GM18870 (cell line): ENCODE measurements around the gene AMT.
"Not testable (repeated sequence)": the region's sequence is repeated elsewhere in the genome, so short reads cannot be mapped to it uniquely, and the experiment has no call there.

Experiments used
- ATAC-seq: cut with Tn5 transposase; IDR thresholded peaks from one replicate; pipeline ENCODE4 v1.9.1; 2021; ENCODE audit warnings: moderate library complexity; ENCODE audit not compliant: unreplicated experiment

Gene AMT

DNA sequence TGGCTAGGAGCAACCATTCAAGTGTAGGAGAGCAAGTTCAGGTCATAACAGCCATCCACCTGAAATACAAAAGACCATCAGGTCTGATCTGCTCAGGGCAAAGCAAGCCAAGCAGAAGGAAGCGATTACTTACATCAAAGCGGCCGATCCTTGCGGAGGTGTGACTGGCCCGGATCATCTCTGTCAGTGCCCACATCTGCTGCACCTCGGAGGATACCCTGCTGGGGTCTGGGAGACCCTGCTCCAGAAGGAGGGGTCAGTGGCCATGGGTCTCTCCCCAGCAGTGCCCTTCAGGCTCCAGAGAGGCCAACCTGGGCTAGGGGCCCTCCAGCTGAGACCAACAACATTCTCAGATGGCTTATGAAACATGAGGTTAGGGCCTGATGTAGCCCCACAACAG is 2.5 kb upstream of the AMT start:
- ATAC-seq, result no peak

DNA sequence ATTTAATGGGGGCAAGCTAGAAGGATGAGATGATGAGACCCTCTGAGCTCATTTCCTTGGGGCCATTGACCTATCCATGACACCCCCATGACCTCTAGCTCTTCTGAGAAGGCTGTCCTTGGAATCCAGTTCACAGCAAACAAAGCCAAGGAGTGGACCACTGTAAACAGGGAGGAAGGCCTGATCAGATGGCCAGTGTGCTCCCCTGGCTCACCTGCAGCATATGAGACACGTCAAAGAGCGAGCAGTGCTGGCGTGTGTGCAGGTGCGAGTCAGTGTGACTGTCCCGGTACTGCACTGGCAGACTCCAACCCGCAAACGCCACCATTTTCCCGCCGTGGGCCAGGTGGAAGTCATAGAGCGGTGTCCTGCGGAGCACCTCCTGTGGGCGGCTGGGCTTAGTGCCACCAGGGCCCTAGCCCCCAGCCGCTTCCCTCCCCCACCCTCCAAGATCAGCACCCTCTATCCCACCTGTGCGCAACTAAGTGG is 339 bp downstream of the AMT start:
- ATAC-seq, result no peak

DNA sequence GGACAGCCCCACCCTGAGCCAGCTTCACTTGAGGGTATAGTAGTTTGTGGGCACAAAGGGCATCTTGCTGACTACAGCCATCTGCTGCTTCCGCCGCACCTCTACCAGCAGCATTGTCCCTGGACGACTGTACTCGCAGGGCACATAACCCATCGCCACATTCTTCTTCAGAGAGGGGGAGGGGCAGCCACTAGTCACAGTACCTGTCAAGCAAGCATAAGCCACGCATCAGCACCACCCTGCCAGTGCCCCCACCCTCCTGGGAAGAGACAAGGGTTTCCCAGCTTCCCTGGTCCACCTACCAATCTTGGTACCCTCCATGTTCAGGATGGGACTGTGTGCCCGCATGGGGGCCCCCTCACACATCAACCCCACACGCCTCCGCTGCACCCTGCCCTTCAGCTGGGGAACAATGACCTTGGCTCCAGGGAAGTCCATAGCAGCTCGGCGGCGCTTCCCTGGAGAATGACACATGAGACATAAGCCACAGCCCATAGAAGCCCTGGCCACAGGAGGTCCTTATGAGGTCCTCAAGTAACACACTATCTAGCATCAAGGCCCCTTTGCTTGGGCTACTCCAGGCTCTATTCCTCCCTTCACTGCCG is 4.7 kb downstream of the AMT start:
- no peak for ATAC-seq

DNA sequence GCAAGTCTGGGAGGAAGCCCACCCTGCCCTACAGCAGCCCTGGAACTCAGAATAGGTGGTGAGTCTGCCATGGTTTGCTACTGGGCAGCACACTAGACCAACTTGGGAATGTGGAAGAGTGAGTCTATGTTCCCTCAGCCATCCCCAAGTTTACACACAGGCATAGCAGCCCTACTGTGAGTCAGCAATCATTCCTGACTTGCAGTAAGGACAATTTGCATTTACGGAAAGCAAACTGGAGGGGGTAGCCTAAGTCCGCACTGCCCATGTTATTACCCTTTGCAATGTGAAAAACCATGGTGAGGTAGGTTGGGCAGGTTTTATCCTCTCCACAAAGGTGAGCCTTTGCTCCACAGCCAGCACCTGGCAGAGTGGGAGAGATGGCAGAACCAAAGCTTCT is 5.4 kb downstream of the AMT start:
- ATAC-seq, result no peak

DNA sequence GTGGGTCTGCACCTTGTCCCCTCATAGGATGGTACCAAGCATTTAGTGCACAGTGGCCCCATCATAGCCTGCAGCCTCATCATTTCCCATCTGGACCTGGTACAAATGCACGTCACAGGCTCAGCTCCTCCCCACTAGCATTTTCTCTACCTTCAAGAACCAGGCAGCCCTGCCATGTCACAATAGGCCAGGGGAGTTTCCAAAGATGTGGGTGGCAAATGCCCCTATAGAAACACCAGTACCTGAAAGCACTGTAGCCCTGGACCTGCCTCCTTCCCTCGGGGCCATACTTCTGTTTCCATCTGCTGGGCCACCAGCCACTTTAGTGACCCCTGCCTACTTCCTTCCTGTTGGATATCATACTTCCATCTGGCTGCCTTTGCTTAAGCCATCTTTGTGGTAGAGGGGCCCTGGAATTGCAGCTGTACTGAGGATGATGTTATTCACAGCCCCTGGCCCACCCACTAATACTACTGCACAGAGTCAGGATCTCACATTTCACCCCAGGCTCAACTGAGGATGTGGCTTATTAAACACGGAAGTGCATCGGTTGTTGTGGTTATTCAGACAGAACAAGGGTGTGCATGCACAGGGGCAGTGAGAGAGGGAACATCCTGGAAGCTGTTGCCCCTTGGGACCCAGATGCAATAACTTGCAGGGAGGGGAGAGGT is 6.2 kb downstream of the AMT start:
- ATAC-seq, result no peak

DNA sequence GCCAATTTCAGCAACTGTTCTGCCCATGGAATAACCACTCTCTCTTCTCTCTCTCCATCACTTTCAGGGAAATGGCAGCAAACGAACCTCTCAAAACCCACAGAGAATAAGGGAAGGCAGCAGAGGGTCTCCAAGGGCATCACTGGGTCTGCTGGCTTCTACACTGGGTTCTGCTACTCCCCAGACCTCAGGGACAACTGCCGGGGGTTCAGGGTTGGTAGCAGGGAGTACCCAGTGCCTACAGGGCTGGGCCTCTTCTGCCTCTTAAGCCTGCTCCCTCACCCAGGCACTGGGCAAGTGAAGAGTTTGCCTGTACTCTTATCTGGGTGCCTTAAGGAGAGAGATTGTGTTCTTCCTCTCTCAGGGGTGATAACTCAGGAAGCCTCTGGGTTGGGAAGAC is 7.5 kb downstream of the AMT start:
- ATAC-seq, result no peak

DNA sequence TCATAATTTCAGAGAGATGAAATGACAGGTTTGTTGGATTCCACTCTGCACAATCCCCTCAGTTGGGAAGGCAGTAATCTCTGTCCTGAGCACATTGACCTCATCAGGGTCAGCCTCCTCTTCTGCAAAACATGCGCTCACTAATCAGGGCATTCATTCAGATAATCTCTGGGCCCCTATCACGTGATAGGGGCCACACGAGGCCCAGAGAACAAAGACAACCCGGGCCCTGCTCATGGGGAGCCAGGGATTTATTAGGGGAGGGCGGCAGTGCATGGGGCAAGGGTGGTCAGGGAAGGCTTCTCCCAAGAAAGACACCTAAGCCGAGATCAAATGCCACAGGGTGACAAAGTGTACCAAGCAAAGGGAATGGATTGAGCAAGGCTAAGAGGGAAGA is 8.9 kb downstream of the AMT start:
- no peak for ATAC-seq

DNA sequence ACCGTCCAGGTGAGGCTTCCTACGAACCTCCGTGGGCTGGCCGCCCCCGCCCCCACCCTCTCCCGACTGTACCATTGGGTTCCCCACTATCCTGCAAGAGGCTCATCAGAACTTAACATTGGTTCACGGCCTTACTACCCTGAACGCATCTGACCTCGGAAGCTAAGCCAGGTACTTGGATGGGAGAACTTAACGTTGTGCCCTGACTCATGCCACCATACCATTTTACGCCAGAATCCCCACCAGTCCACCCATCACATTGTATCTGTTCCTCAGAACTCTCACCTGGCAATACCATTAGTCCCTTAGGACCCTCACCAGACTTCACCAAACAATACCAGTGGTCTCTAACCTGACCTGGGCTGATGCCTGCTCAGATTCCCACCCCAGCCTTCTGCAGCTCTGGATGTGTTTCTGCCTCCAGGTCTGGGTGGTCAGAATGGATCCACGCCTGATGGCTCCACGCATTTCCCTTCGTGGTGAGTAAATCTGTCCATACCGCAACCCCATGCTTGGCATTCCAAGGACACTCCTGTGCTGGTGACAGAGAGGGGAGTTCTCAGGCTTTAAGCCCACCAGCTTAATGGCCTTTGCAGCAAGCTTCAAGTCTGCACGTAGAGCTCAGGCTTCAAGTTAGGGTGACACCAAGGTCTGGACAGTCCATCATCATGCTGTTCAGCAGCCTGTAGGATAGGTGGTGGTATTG is 9.5 kb downstream of the AMT start:
- ATAC-seq, result no peak

DNA sequence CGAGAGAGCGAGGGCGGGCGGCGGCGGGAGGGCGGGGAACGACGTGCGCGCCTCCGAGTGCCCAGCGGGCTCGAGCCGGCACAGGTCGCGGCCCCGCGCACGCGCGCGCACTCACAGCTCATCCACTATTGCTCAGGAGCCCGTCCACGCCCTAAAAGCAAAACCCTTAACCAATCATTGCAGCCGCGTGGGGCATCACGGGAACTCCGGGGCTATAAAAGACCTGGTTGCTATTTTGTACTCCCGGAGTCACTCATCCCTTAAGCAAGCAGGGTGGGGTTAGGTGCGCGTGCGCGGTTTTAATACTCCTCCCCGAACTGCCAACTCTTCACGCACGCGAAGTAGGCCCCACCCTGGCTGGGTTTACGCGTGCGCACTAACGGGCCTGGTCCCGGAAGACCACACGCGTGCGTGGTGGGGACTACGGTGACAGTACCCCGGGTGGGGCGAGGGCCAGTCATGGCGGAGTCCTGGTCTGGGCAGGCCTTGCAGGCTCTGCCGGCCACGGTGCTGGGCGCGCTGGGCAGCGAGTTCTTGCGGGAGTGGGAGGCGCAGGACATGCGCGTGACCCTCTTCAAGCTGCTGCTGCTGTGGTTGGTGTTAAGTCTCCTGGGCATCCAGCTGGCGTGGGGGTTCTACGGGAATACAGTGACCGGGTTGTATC is 10.2 kb downstream of the AMT start, which contains the start of the genes RHOA and TCTA:
Gene RHOA, minus strand, starts transcription at position 9 of the 664 bp plus-strand sequence. CDS start 36,387 bp downstream, outside the sequence.
Gene TCTA, plus strand, starts transcription at position 456 of the 664 bp plus-strand sequence. Its CDS starts 4 bp downstream, at position 460.
- peak; percentile 79 for ATAC-seq

DNA sequence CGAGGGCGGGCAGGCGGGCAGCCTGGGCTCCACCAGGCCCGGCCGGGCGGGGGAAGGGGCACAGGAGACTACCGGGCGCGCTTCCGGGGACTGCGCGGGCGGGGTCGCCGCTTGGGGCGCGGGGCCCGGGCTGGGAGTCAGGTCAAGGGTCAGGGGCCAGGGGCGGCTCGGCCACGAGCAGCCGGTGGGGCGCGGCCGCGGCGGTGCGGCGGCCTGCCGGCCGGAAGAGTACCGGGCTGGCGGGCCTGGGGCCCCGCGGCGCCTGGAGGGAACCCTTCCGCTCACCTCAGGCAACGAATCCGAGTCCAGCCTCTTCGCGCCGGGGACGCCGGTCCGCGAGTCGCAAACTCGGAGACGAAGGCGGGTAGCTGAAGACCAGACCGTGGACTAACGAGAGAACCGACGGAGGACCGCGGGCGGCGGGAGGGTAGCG is 10.7 kb downstream of the AMT start:
- ATAC-seq, result peak; percentile 5

DNA sequence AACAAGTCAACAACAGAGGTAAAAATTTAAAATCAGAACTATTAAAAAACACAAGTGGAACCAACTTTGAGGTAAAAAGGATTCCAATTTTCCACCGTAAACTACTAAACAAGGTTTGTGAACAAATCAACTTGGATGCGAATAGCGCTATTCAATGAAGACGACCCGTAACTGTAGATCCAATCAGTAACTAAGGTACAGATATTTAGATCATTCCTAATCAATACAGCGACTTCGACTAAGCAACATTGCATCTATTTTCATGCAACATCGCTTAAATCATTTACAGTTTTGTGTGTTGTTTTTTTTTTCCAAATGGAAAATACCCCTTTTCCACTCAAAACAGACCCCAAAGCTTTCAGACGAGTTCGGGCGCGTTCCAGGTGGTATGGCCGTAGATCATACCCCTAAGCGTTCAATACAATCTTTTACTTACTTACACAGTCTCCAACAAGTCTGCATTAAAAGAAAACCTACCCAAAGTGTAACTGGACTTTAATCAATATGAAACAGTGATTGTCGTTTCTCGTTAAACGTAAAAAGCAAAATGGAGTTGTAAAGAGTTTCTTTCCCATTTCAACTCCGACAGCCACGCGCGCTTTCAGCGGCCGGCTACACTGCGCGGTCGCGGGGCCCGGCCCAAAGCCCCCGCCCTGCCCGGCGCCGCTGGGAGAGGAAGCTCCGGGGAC is 11.3 kb downstream of the AMT start:
- peak; percentile 2 for ATAC-seq

DNA sequence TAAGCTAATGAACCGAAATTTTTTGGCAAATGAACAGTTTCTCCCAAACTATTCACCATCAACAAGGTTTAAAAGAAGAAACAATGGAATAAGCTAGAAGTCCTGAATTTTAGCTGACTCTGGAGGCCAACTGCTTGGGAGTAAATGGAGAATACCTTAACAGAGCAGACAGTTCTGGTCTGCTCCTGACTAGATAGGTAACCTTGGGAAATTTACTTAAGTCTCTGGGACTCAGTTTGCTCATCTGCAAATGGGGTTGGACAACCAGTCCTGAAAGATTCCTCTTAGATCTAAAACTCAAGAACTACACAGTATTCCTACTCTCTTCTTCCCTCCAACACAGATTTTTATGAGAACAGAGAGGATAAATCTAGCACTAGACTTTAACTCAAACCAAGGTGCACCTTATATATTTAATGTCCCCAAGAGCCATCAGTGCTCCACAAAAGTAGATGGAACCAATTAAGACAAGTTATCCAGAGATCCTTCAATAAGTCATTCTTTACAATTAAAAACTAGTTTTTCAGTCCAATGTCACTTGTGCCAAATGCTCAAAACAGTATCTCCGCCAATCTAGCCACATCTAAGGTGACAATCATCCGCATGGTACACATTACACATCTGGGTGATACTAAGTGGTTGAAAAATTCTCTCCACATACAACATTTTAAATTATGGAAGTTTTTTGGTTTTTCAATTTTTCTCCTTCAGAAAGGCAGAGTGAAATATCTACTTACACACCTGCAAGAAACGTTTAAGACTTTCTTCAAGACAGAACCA is 12.0 kb downstream of the AMT start:
- ATAC-seq, result no peak

DNA sequence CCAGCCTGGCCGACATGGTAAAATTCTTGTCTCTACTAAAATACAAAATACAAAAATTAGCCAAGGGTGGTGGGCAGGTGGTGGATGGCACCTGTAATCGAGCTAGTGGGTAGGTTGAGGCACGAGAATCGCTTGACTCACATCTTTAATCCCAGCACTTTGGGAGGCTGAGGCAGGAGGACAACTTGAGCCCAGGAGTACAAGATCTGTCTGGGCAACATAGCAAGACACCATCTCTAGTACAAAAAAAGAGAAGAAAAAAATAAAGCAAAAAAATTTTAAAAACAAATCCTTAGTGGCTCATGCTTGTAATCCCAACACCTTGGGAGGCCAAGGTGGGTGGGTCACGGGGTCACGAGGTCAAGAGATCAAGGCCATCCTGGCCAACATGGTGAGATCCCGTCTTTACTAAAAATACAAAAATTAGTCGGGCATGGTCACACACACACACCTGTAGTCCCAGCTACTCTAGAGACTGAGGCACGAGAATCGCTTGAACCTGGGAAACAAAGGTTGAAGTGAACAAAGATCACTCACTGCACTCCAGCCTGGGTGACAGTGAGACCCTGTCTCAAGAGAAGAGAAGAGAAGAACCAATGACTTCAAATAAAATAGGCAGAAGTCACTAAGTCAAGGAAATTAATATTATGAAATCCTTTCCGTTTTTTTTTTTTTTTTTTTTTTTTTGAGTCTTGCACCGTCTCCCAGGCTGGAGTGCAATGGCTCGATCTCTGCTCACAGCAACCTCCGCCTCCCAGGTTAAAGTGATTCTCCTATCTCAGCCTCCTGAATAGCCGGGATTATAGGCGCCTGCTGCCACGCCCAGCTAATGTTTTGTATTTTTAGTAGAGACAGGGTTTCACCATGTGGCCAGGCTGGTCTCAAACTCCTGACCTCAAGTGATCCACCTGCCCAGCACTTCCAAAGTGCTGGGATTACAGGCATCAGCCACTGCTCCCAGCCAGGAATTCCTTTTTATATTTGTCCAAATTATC is 15.4 kb downstream of the AMT start:
- no peak for ATAC-seq

DNA sequence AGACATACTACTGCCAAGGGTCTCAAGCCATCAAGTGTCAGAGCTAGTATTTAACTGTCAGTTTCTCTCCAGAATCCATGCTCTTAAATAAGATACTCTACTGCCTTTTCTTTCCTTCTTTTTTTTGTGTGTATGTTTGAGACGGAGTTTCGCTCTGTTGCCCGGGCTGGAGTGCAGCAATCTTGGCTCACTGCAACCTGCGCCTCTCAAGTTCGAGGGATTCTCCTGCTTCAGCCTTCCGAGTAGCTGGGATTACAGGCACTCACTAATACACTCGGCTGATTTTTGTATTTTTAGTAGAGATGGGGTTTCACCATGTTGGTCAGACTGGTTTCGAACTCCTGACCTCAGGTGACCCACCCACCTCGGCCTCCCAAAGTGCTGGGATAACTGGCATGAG is 16.7 kb downstream of the AMT start:
- not testable (repeated sequence) for ATAC-seq

DNA sequence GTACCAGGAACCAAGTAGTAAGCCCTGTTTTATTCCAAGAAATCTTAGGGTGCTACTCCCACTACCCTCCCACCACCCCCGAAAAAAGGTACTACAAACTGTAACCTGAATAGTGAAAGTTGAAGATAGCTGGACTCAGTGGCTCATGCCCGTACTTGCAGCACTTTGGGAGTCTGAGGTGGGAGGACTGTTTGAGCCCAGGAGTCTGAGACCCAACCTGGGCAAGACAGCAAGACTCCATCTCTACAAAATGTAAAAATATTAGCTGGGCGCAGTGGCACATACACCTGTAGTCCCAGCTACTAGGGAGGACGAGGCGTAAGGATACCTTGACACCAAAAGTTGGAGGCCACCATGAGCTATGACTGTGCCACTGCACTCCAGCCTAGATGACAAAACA is 18.4 kb downstream of the AMT start:
- no peak for ATAC-seq

DNA sequence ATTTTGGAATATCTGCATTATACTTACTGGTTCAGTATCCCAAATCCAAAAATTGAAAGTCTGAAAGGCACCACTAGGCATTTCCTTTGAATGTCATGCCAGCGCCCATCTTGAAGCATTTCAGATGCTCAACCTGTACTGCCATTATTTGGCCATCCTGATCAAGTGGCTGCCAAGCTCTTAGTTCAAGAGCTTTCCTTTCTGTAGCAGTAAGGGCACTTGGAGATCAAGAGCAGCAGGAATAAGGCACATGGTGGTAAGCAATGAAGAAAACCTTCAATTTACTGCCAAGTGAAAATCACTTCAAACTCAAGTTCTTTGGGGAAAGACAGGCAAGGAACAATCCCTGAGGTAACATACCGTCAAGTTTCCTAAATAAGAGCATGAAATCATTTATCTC is 20.5 kb downstream of the AMT start:
- no peak for ATAC-seq

DNA sequence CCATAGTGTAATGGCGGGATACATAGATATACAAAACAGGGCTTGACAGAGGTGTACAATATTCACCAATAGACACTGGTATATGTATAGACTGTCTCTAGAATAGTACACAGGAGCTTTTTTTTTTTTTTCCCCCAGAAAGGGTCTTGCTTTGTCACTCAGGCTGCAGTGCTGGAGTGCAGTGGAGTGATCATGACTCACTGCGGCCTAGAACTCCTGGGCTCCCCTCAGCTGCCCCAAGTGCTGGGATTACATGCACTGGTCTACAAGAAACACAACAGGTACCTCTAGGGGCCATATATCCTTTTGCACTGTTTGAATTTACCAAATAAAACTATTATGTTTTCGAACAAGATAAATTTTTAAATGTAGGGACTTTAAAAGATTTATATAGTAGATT is 22.8 kb downstream of the AMT start:
- ATAC-seq, result no peak

DNA sequence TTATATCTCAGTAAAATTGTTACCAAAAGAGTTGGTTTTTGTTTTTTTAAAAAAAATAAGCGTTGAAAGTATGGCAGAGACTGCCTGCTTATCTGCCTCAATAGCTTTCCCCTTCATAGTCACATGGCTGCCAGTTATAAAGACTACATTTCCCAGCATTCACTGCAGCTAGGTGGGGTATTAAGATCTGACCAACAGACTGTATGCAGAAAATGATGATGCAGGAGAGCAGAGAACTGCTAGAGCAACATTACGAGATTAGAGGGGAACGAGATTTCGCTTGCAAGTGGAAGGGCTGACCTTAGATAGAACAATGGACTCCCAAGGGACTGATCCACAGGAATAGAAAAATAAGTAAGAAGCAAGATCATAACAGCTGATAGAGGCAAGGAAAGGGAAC is 24.8 kb downstream of the AMT start:
- no peak for ATAC-seq

DNA sequence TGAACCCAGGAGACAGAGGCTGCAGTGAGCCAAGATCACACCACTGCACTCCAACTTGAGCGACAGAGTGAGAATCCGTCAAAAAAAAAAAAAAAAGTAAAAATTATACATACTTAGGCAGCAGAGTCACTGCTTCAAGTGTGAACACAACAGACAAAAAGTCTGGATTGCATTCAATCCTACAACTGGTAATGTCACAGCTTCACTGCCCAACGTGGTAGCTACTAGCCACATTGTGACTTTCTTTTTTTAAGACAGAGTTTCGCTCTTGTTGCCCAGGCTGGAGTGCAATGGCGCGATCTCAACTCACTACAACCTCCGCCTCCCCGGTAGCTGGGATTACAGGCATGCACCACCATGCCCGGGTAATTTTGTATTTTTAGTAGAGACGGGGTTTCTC is 31.0 kb downstream of the AMT start:
- not testable (repeated sequence) for ATAC-seq
